GM21515 (cell line): ENCODE measurements around the gene TMEM235.
"Not testable (repeated sequence)": the region's sequence is repeated elsewhere in the genome, so short reads cannot be mapped to it uniquely, and the experiment has no call there.

ENCODE experiments used
- ATAC-seq: cut with Tn5 transposase; IDR thresholded peaks from one replicate; pipeline ENCODE4 v1.9.1; 2021; ENCODE audit not compliant: unreplicated experiment

The TMEM235 gene

DNA sequence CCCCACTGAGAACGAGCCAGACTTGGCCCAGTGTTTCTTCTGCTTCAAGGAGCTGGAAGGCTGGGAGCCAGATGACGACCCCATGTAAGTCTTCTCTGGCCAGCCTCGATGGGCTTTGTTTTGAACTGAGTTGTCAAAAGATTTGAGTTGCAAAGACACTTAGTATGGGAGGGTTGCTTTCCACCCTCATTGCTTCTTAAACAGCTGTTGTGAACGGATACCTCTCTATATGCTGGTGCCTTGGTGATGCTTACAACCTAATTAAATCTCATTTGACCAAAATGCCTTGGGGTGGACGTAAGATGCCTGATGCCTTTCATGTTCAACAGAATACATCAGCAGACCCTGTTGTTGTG lies 16.7 kb upstream of the TMEM235 start:
- no peak for ATAC-seq

DNA sequence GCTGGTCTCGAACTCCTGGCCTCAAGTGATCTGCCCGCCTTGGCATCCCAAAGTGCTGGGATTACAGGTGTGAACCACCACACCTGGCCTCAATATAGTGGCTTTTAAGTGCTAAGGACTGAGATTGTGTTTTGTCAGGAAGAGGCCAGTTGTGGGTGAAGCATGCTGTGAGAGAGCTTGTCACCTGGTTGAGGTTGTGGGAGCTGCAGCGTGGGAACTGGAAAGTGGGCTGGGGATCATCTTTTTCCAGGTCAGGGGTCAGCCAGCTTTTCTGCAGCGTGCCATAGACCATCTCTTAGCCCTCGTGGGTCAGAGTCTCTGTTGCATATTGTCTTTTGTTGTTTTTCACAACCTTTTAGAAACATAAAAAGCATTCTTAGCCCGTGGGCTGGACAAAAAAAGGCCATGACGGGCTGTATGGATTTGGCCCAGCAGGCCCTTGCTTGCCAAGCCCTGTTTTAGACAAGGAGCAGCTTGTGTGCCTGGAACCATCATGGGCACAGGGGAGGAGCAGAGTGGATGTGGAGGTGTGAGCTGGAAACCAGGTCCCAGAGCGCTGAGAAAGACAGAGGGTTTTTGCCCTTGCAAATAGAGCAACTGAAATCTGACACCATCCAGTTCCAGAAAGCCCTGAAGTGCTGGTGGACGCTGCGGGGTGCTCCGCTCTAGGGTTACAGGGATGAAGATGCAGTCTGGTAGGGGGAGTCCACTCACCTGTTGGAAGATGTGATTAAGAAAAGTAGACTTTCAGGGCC lies 11.9 kb upstream of the TMEM235 start:
- no peak for ATAC-seq

DNA sequence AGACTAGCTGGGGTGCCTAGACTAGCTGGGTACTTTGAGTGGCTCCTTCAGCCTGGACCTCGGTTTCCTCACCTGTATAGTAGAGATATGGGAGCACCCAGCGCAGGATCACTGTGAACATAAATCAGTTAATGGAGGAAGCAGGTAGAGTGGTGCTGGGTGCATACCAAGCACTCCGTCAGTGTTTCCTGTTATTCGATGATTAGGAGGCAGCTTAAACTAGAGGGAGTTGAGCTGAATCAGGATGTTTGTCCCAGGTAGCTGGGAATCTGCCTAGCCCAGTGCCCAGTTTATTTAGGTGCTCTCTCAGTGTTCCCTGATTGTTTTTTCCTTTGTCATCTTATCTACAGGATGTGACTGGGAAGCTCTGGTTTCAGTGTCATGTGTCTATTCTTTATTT lies 8.4 kb upstream of the TMEM235 start:
- ATAC-seq: no peak

DNA sequence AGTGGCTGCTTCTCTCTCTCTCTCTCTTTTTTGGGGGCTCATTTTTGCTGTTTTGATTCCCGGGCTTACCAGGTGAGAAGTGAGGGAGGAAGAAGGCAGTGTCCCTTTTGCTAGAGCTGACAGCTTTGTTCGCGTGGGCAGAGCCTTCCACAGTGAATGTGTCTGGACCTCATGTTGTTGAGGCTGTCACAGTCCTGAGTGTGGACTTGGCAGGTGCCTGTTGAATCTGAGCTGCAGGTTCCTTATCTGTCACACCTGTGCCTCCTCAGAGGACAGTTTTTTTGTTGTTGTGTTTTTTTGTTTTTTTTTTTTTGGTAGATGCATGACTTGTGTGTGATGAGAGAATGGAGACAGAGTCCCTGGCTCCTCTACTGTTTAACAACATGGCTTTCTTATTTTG lies 7.7 kb upstream of the TMEM235 start:
- no peak for ATAC-seq

DNA sequence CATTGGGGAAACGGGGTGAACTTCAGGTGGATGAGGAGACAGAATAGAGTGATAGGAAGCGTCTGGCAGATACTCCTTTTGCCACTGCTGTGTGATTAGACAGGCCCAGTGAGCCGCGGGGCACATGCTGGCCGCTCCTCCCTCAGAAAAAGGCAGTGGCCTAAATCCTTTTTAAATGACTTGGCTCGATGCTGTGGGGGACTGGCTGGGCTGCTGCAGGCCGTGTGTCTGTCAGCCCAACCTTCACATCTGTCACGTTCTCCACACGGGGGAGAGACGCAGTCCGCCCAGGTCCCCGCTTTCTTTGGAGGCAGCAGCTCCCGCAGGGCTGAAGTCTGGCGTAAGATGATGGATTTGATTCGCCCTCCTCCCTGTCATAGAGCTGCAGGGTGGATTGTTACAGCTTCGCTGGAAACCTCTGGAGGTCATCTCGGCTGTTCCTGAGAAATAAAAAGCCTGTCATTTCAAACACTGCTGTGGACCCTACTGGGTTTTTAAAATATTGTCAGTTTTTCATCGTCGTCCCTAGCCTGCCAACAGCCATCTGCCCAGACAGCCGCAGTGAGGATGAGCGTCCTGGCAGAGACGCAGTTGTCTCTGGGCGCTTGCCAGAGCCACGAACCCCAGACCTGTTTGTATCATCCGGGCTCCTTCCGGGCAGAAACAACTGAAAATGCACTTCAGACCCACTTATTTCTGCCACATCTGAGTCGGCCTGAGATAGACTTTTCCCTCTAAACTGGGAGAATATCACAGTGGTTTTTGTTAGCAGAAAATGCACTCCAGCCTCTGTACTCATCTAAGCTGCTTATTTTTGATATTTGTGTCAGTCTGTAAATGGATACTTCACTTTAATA lies 7.0 kb upstream of the TMEM235 start:
- no peak for ATAC-seq

DNA sequence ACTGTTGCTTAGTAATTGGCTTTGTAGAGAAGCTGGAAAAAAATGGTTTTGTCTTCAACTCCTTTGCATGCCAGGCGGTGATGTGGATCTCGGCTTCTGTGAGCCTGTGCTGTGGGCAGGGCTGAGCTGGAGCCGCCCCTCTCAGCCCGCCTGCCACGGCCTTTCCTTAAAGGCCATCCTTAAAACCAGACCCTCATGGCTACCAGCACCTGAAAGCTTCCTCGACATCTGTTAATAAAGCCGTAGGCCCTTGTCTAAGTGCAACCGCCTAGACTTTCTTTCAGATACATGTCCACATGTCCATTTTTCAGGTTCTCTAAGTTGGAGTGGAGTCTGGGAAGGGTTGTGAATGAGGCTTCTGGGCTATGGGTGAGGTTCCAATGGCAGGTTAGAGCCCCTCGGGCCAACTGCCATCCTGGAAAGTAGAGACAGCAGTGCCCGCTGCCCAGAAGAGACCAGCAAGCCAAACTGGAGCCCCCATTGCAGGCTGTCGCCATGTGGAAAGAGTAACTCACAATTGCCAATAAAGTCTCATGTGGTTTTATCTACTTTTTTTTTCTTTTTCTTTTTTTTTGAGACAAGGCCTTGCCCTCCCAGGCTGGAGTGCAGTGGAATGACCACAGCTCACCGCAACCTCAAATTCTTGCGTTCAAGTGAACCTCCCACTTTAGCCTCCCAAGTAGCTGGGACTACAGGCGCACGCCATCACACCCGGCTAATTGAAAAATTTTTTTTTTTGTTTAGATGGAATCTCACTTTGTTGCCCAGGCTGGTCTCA lies 6.2 kb upstream of the TMEM235 start:
- no peak for ATAC-seq

DNA sequence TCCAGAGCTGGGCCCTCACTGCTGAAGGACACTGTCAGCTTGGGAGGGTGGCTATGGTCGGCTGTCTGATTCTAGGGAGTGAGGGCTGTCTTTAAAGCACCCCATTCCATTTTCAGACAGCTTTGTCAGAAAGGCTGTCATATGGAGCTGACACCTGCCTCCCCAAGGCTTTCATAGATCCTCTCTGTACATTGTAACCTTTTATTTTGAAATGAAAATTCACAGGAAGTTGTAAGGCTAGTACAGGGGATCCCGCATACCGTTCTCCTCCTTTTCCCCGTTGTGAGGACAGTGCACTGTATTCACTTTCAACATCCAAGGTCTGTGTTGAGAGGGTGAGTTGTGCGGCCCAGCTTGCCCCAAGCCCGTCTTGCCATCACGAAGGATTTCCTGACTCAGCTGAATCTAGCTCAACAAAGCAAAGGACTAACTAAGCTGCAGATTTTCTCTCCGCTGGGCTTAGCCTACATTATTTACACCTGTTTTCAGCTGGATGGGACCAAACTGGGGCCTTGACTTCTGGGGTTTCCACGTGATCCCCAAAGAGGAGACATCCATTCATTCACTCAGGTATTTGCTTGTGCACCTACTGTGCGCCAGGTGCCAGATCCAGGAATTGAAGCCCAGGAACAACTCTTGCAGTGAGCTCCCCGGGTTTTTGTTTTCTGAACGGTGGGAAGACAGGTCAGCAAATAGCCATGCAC lies 5.2 kb upstream of the TMEM235 start:
- no peak for ATAC-seq

DNA sequence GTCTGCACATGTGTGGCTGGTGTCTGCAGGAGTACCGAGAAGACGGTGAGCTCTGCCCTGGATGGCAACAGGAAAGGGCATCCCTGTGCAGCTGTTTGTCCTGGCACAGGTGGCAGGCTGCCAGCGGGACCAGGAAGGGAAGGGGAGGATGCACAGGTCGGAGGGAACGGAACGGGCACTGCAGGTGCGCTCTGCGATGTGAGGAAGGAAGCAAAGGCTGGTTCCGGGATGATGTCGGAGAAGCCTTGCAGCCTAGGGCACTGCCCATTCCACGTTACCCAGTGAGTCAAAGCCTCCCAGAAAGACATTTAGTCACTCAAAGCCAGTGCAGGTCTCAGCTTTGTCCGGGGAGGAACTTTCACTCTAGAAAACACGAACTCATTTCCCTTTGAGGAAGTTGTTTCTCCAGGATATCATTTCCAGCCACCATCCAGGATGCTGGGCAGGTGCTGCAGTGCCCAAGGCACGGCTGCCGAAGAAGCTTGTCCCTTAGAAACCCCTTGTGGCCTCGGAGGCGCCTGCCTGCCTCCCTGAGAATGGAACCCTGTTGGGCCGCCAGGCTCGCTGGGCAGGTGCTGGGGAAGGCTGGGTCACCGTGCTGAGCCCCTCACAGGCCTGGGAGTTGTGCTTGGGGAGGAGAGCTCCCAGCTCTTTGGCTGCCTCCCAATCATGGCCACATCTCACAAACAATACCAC lies 4.5 kb upstream of the TMEM235 start:
- ATAC-seq: no peak

DNA sequence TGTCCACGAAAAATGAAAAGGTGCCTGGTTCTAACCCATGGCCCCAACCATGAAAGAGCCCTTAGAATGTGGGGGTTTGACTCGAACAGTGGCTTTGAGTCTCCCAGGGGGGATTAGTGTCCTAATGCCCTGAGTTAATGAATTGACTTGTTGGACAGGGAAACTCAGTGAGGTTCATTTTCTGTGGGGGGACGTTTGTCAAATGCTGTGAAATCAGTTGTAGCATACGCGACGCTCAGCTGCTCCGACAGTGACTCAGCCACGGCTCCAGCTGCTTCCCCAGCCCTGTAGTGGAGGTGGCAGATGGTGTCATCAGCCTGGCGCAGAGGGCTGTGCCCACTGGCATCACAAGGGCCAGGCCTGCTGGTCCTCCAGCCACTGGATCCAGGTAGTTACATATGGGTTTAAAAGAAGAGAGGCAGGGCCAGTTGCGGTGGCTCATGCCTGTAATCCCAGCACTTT lies 3.9 kb upstream of the TMEM235 start:
- ATAC-seq: no peak

DNA sequence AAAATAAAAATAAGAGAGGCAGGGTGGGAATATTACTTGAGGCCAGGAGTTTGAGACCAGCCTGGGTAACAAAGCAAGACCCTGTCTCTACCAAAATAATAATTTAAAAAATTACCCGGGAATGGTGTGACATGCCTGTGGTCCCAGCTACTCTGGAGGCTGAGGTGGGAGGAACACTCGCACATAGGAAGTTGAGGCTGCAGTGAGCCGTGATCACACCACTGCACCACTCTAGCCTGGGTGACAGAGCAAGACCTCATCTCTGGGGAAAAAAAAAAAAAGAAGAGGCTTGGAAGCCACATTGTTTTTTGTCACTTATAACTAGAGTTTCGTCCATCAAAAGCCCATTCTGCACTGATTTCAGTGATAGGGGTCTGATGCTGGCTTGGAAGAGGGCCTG lies 3.3 kb upstream of the TMEM235 start:
- ATAC-seq: no peak

DNA sequence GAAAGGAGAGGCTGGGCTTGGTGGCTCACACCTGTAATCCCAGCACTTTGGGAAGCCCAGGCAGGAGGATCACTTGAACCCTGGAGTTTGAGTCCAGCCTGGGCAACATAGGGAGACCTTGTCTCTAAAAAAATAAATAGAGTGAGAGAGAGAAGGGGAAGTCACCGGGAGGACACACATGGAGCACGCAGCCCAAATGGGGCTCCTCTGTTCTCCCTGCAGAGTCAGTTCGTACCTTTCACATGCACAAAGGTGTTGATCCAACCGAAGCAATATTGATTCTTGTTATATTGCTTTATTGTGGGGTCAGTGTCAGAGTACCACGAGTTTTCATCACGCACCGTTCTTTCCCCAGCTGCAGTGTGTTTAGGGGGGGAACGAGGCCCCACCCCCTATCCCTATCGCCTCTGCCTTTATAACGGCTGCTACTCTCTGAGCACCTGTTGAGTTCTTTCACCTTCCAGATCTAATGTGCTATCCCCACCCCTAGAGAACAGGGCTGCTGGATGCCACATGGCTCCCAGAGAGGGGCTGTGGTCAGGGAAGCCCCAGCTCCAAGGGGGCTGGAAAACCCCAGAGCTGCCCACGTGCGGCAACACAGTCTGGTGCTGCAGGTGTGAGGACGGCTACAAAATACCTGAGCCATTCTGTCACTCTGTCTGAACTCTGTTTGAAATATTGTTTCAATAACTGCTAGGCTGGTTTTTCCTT lies 1.0 kb upstream of the TMEM235 start:
- ATAC-seq: no peak

DNA sequence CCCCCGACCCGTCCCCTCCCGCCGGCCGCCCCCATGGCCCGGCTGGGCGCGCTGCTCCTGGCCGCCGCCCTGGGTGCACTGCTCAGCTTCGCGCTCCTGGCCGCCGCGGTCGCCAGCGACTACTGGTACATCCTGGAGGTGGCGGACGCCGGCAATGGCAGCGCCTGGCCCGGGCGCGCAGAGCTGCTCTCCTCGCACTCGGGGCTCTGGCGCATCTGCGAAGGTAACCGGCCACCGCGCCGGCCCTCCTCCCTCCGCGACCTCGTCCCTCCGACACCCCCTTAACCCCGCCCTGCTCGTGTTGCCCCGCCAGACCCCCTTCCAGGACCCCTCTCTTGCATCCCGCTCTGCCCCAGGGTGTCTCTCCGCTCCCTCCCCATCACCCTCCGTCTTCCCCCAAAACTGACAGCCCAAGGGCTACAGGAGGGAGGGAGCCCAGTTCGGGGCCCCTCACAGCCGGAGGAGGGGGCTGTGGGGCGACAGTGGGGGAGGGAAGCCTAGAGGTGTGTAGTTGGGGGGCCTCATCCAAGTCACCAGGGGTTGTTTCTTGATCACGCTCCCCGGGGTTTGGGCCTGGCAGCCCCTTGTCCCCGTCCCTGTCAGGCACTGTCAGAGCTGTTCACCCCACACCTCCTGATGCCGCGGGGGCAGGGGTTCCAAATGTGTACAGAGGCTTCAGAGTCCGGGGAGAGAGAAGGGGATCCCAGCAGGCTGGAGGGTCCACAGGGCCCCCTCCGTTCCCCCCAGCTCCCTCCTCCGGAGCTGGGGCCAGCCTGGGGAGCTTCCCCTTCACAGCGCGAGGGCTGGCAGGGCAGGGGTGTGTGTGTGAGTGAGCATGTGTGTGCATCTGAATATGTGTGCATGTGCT lies 794 bp downstream of the TMEM235 start:
- ATAC-seq: no peak

DNA sequence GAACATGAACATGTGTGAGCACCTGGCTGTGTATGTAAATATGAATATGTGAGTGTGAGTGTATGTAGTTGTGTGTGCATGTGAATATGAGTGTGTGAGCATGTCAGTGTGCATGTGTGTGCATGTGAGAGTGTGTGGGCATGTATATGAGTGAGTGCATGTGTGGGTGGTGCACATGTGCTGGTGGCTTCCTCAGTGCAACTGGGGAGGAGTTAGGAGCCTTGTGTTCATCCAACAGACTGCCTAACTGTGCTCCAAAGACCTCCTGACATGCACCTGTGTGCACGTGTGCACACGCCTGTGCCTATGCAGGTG lies 1.4 kb downstream of the TMEM235 start:
- ATAC-seq: no peak

DNA sequence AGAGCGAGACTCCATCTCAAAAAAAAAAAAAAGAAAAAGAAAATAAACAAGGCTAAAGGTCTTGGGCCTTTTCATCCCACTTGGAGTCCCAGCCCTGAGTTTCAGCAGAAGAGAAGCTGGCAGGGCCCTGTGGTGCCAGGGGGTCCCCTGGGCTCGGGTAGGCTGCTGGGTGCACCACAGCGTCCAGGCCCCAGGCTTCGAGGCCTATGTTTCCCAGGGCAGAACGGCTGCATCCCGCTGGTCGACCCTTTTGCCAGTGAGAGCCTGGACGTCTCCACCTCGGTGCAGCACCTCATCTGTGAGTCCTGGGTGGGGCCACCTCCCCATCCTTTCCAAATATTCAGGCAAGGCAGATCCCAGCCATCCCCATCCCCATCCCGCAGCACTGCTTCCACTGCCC lies 2.2 kb downstream of the TMEM235 start:
- ATAC-seq: no peak

DNA sequence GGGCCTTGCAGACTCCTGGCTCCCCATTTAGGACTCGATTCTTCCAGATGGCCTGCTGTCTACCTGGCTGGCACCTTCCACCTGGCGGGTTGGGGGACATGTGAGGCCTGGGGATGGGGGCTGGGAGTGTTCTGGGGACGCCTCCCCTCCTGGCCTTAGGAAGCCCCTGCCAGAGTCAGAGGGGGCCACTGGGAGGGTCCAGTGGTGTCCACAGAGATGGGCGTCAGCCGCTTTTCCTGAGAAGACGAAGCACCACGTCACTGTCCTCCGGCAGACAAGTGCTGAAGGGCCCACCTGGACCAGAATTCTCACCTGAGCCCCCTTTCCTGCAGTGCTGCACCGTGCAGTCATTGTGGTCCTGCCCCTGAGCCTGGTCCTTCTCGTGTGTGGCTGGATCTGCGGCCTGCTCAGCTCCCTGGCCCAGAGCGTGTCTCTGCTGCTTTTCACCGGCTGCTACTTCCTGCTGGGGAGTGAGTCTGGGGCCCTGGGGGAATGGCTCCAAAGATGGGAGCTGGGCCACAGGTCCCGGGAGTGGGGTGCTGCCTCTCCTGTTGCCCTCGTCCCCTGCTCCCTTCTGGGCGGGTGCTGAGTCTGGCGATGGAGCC lies 2.9 kb downstream of the TMEM235 start:
- ATAC-seq: no peak

DNA sequence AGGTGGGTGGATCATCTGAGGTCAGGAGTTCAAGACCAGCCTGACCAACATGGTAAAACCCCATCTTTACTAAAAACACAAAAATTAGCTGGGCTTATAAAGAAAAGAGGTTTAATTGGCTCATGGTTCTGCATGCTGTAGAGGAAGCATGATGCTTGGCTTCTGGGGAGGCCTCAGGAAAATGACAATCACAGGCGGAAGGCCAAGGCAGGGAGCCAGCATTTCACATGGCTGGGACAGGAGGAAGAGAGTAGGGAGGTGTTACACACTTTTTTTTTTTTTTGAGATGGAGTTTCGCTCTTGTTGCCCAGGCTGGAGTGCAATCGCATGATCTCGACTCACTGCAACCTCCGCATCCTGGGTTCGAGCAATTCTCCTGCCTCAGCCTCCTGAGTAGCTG lies 3.6 kb downstream of the TMEM235 start:
- not testable (repeated sequence) for ATAC-seq

DNA sequence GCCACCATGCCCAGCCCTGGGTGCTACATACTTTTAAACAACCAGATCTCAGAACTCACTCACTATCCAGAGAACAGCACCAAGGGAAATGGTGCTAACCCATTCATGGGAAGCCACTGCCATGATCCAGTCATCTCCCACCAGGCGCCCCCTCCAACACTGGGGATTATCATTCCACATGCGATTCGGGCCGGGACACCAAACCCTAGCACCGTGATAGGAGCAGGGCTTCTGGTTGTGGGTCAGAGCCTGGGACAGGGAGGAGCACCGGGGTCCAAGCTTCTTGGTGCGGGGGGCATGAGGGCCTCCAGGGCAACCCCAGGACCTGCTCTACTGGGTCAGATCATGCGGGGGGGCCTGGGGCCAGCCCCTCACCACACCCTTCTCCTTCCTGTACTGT lies 4.5 kb downstream of the TMEM235 start:
- no peak for ATAC-seq

DNA sequence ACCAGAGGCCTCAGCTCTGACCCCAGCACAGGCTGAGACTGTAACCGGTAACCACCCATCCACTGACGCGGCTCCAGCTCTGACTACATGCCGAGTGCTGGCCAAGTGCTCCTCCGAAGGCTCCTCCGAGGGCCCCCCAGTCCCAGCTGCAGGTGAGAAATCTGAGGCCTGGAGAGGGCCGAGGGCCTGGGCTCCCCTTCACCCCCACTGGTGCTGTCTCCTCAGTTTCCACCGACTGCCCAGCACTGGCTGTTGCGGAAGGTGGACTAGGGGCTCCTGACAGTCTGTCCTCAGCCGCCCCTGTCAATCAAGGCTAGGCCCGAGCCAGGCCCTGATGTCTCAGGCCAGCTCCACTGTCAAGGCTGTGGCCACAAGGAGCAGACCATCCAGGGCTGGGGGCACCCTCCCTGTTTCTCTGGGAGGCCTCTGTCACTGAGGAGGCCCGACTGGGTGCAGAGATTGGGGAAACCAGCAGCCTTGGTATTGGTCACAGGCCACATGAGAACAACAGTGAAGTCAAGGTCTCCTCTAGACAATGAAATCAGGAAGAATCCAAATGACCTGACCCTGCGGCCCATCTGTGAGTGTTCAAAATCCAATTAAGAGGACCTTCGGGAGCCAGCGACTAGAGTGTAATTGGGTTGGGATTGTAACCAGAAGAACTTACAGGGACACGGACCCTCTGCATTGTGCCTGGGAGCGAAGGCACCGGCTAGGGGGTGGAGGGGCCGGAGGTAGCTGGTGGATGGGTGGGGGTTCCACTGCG lies 5.1 kb downstream of the TMEM235 start:
- no peak for ATAC-seq
